Kidney glomerular epithelial cell (primary cell): ENCODE results near the gene D2HGDH.
"Not testable (repeated sequence)": the region's sequence is repeated elsewhere in the genome, so short reads cannot be mapped to it uniquely, and the experiment has no call there.

Source experiments
- DNase-seq: peaks from one replicate; lab custom pipeline; 2025; lab: John Stamatoyannopoulos, UW

The D2HGDH gene

GRCh38 chr2:241724975-241725870 is 9.2 kb upstream of the D2HGDH start:
- DNase-seq = no peak

GRCh38 chr2:241726459-241726858 is 8.0 kb upstream of the D2HGDH start:
- no peak for DNase-seq

GRCh38 chr2:241728000-241728399 is 6.4 kb upstream of the D2HGDH start:
- DNase-seq = no peak

DNA sequence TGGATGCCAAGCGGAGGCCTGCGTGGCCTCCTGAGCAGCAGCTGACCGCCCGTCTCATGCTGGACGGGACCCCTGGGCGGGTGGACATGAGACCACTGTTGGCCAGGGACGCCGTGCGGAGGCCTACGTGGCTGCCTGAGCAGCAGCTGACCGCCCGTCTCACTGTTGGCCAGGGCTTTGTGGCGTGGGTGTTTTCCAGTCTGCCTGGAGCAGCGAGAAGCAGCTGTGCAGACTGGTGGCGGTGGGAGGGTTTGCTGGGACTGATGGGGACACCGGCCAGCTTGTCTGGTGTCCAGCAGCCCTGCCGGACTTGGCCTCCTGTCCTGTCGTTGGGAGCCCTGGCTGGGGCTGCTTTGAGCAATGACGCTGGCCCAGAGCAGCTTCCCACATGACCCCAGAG is 5.8 kb upstream of the D2HGDH start:
- no peak for DNase-seq

DNA sequence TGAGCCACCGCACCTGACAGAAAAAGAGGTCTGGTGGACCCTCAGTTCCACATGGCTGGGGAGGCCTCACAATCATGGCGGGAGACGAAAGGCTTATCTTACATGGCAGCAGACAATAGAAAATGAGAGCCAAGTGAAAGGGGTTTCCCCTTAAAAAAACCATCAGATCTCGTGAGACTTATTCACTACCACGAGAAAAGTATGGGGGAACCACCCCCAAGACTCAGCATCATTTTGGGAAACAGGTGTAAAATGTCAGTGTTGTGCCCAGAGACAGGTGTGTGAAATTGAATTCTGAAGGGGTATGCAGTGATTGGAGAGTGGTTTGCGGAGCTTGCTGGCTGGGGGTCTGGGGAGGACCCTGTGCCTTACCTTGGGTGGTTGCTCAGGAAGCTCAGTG is 4.6 kb upstream of the D2HGDH start:
- no peak for DNase-seq

DNA sequence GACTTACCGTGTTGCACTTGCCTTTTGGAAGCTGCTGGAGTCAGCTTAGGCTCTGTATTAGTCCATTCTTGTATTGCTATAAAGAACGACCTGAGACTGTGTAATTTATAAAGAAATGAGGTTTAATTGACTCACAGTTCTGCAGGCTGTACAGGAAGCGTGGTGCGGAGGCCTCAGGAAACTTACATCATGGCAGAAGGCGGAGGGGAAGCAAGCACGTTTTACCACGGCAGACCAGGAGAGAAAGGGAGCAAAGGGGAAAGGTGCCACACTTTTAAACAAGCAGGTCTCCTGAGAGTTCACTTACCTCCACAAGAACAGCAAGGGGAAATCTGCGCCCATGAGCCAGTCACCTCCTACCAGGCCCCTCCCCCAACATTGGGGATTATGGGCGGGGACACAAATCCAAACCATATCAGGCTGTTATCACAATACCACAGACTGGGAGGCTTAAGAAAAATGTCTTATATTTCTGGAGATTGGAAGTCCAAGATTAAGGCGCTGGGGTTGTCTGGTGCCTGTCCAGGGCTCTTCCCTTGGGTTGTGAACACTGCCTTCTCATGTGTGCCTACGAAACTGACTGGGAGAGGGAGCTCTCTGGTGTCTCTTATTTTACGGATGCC is 3.6 kb upstream of the D2HGDH start:
- DNase-seq = no peak

GRCh38 chr2:241732513-241733186 is 1.8 kb upstream of the D2HGDH start:
- DNase-seq = peak; percentile 66

- DNase-seq = no peak
Observed at GRCh38 chr2:241733391-241734207, 831 bp upstream of the D2HGDH start.

DNA sequence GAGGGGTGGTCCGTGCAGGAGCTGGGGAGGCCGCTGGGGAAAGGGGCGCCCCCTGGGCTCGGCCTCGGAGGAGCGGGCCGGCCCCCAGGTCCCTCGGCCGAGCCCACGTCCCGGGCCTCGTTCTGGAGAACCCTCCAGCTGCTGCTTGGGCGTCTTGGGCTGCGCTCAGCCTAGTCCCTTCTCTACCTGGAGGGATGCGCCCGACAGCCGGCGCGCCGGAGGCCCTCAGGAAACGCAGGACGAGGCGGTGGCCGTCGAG is 293 bp upstream of the D2HGDH start:
- DNase-seq = no peak

- no peak for DNase-seq
Observed at GRCh38 chr2:241736111-241736510, 1.7 kb downstream of the D2HGDH start.

DNA sequence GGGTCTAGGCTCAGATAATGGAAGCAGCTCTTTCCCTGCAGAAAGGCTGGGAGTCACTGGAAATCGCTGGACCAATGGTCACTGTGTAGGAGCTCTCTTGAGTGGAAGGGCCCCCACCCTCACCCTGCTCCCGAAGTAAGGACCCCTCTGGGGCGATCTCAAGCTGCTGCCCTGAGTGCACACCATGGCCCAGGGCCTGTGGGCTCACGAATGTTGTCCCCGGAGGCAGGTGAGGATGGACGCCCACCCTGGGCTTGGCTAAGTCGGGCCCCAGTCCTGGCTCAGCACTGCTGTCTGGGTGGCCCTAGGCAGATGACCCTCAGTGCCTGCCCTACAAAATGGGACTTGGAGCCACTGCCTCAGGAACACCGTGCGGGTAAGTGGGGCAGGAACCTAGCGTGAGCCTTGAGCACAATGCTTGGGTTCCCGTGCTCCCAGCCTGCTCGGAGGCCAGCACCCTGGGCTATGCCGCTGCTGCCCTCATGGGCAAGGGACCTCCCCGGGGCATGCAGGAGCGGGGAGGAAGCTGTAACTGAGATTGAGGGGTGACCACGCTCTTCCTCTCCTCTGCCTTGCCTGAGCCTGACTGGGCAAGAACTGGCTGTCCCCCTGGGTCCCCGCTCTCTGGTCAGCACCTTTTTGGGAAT is 3.7 kb downstream of the D2HGDH start:
- no peak for DNase-seq

DNA sequence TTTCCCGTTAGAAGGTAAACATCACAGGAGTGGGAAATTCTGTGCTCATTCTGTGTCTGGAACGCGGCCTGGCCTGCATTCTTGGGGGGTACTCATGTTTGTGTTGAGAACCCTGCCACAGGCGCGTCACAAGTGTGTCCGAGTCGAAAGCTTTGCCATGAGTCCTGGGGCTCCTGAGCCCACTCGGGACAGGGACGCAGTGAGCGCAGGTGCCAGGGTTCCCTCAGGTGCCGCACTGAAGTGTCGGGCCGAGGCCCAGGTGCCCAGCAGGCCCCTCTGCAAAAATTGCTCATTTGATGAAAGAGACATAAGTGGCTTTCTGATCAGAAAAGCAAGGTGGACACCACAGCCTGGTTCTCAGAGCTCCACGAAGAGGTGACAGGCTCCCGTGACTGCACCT is 4.7 kb downstream of the D2HGDH start:
- DNase-seq = no peak

GRCh38 chr2:241739651-241740050 is 5.2 kb downstream of the D2HGDH start:
- DNase-seq = peak; percentile 6

- DNase-seq = no peak
Observed at GRCh38 chr2:241741016-241741415, 6.6 kb downstream of the D2HGDH start.

DNA sequence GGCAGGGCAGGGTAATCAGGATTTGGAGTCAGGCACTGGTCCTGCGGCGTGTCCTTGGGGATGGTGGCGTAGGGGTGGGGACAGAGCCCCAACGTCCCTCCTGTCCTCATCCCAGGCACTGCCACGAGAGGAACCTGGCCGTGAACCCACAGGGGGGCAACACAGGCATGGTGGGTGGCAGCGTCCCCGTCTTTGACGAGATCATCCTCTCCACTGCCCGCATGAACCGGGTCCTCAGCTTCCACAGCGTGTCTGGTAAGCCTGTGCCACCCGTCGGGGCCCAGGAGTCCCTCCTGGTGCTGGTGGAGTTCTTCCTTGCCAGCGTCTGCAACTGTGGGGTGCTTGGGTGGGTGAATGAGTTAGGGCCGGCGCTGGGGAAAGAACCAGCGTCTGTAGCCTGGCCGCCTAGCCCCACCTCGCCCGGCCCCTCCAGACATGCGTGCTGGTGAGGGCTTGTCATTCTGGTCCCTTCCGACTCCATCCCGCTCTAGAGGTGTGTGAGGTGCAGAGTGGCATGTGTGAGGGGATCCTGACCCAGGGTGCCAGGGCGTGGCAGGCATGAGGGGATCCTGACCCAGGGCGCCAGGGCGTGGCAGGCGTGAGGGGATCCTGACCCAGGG is 8.0 kb downstream of the D2HGDH start:
- no peak for DNase-seq

DNA sequence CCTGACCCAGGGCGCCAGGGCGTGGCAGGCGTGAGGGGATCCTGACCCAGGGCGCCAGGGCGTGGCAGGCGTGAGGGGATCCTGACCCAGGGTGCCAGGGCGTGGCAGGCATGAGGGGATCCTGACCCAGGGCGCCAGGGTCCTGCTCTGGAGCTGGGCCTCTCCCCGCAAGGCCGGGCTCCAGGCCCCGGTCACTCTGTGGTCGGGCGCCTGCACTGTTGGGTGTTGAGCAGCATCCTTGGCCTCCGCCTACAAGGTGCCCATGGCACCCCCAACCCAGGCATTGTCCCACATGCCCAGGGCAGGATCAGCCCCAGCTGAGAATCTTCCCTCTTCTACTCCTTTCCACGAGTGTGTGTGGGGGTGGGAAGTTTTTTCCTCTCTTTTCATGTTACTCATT is 8.6 kb downstream of the D2HGDH start:
- DNase-seq = not testable (repeated sequence)

DNA sequence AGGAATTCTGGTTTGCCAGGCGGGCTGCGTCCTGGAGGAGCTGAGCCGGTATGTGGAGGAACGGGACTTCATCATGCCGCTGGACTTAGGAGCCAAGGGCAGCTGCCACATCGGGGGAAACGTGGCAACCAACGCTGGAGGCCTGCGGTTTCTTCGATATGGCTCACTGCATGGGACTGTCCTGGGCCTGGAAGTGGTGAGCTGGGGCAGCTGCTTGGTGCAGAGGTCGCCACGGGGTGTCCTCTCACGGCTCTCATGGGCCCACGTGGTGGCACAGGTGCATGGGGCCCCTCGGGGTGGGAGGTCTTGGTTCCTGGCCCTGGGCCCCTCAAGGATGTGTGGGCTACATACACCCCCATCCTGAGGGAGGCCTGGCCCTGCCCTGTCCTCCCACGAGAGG is 9.2 kb downstream of the D2HGDH start:
- no peak for DNase-seq

DNA sequence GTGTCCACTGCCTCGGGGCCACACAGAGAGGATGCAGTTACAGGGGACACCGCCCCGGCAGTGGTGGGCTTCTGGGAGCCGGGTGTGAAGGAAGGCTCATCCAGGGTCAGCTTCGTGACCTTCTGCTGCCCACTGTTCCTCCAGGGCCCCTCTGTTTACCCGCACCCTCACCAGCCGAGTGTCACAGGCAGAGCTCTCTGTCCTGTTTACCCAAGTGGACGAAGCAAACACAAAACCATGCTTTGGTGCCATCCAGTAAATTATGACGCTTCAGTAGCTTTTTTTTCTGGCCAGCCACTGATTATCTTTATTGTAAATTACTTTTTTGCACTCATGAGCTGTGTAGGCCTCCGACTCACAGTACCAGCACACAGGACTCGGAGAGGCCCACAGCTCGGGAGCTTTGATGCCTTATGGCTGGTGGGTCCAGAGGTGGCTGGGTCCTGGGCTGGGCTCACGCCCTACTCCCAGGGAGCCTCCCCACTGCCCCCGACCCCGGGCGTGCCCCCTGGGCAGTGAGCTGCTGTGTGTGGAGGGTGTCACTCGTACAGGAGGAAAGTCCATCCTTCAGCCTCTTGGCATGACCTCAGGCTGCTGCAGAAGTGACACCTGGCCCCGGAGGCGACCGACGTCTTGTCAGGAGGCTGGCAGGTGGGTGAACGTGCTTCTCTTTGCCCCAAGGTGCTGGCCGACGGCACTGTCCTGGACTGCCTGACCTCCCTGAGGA is 9.8 kb downstream of the D2HGDH start:
- DNase-seq = no peak

DNA sequence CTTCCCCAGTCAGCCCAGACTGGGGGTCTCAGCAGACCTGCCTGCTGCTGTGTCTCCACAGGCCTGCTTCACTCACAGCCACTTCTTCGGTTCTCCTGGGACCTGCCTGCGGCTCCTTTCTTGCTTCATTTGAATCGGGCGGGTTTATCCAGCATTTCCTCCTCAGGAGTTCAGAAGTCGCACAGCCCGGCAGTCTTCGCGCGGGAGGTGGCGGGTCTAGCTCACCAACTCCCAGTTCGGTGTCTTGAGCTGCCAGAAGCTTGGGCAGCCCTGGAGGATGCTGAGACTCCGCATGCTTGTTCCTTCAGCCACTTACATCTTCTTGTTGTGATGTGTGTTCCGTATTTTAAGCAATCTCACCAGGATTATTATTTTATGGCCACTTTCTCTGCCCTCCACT is 10.8 kb downstream of the D2HGDH start:
- DNase-seq = no peak

- DNase-seq = no peak
Observed at GRCh38 chr2:241746084-241746483, 11.7 kb downstream of the D2HGDH start.
